Gastrocnemius medialis (tissue), 4 donors: ENCODE data around the gene PPRC1.

Experiments
- POLR2A ChIP-seq, 2 donors: fragments of 450-650 bp; IDR thresholded peaks; one replicate each; pipeline ENCODE4 v1.6.1; 2017; ENCODE audit warnings: antibody characterized with exemption in 2 of 2, mild to moderate bottlenecking in 2 of 2, moderate library complexity in 2 of 2
- TF ChIP-seq, protein P1 (sequence below), 5 experiments: fragments of 450-650 bp in 3 of 5; fragments of 200-600 bp in 2 of 5; sonication (generic) in 2 of 5; IDR thresholded peaks in 4 of 5; conservative IDR thresholded peaks in 1 of 5; 1 replicate in 4 of 5; 2 replicates in 1 of 5; pipeline ENCODE4 v1.5.1; 2016 to 2019; ENCODE audit warnings: antibody characterized with exemption in 5 of 5, mild to moderate bottlenecking in 3 of 5, moderate library complexity in 3 of 5

- TF ChIP-seq, protein P1, sequence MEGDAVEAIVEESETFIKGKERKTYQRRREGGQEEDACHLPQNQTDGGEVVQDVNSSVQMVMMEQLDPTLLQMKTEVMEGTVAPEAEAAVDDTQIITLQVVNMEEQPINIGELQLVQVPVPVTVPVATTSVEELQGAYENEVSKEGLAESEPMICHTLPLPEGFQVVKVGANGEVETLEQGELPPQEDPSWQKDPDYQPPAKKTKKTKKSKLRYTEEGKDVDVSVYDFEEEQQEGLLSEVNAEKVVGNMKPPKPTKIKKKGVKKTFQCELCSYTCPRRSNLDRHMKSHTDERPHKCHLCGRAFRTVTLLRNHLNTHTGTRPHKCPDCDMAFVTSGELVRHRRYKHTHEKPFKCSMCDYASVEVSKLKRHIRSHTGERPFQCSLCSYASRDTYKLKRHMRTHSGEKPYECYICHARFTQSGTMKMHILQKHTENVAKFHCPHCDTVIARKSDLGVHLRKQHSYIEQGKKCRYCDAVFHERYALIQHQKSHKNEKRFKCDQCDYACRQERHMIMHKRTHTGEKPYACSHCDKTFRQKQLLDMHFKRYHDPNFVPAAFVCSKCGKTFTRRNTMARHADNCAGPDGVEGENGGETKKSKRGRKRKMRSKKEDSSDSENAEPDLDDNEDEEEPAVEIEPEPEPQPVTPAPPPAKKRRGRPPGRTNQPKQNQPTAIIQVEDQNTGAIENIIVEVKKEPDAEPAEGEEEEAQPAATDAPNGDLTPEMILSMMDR (IDR thresholded peaks at IDR 0.05 in 4 of 5, conservative IDR thresholded peaks at IDR 0.05 in 1 of 5) = no peak
- no peak for TF ChIP-seq POLR2A (IDR thresholded peaks at IDR 0.05)
Measured at GRCh38 chr10:102090772-102091171, 42.1 kb upstream of the PPRC1 start.
